NCI-H1092 (cell line): ENCODE data around the gene COQ4.
A peak's percentile ranks its signal among the peaks of the same experiment; 100 is the strongest.

Source experiments
- DNase-seq: peaks from one replicate; lab custom pipeline; 2025; lab: John Stamatoyannopoulos, UW

Gene COQ4

DNA sequence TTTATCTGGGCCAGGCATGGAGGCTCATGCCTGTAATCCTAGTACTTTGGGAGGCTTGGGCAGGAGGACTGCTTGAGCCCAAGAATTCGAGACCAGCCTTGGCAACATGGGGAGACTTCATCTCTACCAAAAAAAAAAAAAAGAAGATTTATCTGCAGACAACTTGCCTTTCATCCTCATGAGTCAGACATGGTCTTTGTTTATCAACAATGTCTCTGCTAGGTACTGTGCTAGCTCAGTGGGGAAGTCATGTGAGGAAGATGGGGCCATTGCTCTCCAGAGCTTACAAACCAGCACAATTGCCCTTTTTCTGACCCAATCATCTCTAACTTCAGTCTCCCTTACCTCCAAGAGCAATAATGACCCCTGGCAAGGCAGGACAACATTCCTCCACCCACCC, 50.1 kb downstream of the COQ4 start:
- no peak for DNase-seq

GRCh38 chr9:128374221-128374675, 51.6 kb downstream of the COQ4 start:
- no peak for DNase-seq

DNA sequence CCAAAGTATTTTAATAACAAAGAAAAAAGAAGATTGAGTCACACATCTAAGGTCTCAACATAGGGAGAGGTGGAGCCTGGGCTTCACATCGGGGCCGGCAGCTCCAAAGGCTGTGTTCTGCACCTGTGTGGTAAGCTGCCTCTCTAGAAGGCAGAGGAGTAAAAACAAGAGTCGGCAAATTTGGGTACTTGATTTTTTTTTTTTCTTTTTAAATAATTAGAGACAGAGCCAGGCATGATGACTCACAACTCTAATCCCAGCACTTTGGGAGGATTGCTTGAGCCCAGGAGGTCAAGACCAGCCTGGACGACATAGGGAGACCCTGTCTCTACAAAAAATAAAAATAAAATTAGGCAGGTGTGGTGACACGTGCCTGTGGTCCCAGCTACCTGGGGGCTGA, 53.2 kb downstream of the COQ4 start:
- no peak for DNase-seq

- no peak for DNase-seq
Observed at GRCh38 chr9:128382261-128382660, 59.6 kb downstream of the COQ4 start.

DNA sequence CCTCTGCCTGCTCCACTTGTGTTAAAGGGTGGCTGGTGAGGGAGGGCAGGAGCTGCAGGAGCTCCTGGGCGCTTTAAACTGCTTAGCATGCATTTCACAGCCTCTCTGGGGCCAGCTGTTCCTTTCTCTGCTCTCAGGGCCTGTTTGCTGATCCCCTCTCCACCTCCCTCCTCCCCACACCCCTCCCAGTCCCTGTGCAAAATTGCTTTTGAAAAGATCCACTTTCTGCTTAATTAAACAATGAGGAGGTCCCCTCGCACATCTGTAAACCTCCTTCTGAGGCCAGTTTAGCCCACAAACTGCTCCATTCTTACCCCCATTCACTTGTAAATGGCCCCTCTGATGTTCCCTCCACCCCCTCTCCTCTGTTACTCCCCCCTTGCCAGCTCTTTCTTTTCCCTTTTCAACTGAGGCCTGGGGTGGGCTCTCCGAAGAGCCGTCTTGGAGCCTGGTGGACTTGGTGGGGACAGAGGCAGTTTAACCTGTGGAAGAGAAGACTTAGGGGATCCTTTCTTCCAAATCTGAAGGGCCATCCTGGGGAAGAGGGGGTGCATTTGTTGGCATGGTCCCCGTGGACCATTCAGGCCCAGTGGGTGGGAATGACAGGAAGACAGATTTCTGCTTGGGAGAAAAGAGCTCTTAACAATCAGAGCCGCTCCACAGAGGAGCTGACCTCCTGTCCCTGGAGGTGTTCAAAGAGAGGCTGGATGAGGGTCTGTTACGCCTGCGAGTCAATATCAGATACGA, 60.5 kb downstream of the COQ4 start:
- DNase-seq, result peak; percentile 71
